CD4-positive, alpha-beta T cell treated with Interleukin-4 for 1 hour (primary cell): ENCODE results near the gene PTGS1.
A peak's percentile ranks its signal among the peaks of the same experiment; 100 is the strongest.
"Not testable (repeated sequence)": the region's sequence is repeated elsewhere in the genome, so short reads cannot be mapped to it uniquely, and the experiment has no call there.

Experiments
- DNase-seq, 2 donors: peaks; one replicate each; pipeline ENCODE4 v3.0.0-alpha.2; 2020 to 2022

PTGS1 gene

GRCh38 chr9:122347348-122348287 lies 23.2 kb upstream of the PTGS1 start:
- no peak for DNase-seq

GRCh38 chr9:122348288-122348777 lies 22.5 kb upstream of the PTGS1 start:
- no peak for DNase-seq

GRCh38 chr9:122348791-122349190 lies 22.0 kb upstream of the PTGS1 start:
- no peak for DNase-seq

GRCh38 chr9:122349201-122349600 lies 21.6 kb upstream of the PTGS1 start:
- no peak for DNase-seq

GRCh38 chr9:122350577-122351355 lies 20.1 kb upstream of the PTGS1 start:
- DNase-seq, result peak; percentile 72 to 75

- no peak for DNase-seq
Measured at GRCh38 chr9:122354536-122355199, 16.2 kb upstream of the PTGS1 start.

GRCh38 chr9:122355336-122355875 lies 15.4 kb upstream of the PTGS1 start:
- DNase-seq, result no peak

GRCh38 chr9:122356627-122357026 lies 14.2 kb upstream of the PTGS1 start:
- no peak for DNase-seq

GRCh38 chr9:122360891-122361290 lies 9.9 kb upstream of the PTGS1 start:
- DNase-seq, result no peak

- not testable (repeated sequence) for DNase-seq
Measured at GRCh38 chr9:122363131-122363530, 7.7 kb upstream of the PTGS1 start.

- no peak for DNase-seq
Measured at GRCh38 chr9:122364117-122364782, 6.6 kb upstream of the PTGS1 start.

GRCh38 chr9:122364783-122365150 lies 6.1 kb upstream of the PTGS1 start:
- no peak for DNase-seq

- no peak for DNase-seq
Measured at GRCh38 chr9:122366074-122366660, 4.7 kb upstream of the PTGS1 start.

GRCh38 chr9:122367065-122367464 lies 3.8 kb upstream of the PTGS1 start:
- DNase-seq, result no peak

- no peak for DNase-seq
Measured at GRCh38 chr9:122367774-122368460, 2.9 kb upstream of the PTGS1 start.

- no peak for DNase-seq
Measured at GRCh38 chr9:122368642-122369041, 2.2 kb upstream of the PTGS1 start.

- DNase-seq, result peak in 1 of 2 donors; percentile 25
Measured at GRCh38 chr9:122370303-122370702, 521 bp upstream of the PTGS1 start.

- no peak for DNase-seq
Measured at GRCh38 chr9:122371846-122372245, 1.0 kb downstream of the PTGS1 start.

GRCh38 chr9:122372856-122373845 lies 2.3 kb downstream of the PTGS1 start:
- no peak for DNase-seq

GRCh38 chr9:122374885-122375420 lies 4.1 kb downstream of the PTGS1 start:
- no peak for DNase-seq
